ENCODE data around the gene OCRL. TPM values are rescaled to one million over a fixed set of nuclear protein-coding genes. Genes with fewer than 3 reads are reported as not detected.

The OCRL gene
- total RNA-seq, 1 experiment from 2014 or later = 53.7 TPM

- Histone ChIP-seq H3K27ac (ENCODE audit: low read length) (no peak overlapping the region), H3K36me3 (ENCODE audit: control insufficient read depth, insufficient read depth, low read length) (no peaks in the 10 kb centered on the region), H3K4me1 (ENCODE audit: control insufficient read depth, insufficient read depth, low read length) (no peaks in the 10 kb centered on the region), H3K27me3 (ENCODE audit: control insufficient read depth, insufficient read depth, low read length) (no peaks in the 10 kb centered on the region), H3K9me3 (ENCODE audit: control insufficient read depth, insufficient read depth, low read depth, low read length) (no peaks in the 10 kb centered on the region), H3K4me3 (ENCODE audit: low read depth in 2 of 2, low read length in 2 of 2) (no peak overlapping the region)
- in situ Hi-C loops (cut with HindIII; ENCODE audit: low pct_unique_long_range_greater_than_20kb, low sequenced_read_pairs) (no loop called here), intact Hi-C loops (cut with micrococcal nuclease; ENCODE audit: unreplicated experiment) (no loop called here)
- TF ChIP-seq, protein P1, sequence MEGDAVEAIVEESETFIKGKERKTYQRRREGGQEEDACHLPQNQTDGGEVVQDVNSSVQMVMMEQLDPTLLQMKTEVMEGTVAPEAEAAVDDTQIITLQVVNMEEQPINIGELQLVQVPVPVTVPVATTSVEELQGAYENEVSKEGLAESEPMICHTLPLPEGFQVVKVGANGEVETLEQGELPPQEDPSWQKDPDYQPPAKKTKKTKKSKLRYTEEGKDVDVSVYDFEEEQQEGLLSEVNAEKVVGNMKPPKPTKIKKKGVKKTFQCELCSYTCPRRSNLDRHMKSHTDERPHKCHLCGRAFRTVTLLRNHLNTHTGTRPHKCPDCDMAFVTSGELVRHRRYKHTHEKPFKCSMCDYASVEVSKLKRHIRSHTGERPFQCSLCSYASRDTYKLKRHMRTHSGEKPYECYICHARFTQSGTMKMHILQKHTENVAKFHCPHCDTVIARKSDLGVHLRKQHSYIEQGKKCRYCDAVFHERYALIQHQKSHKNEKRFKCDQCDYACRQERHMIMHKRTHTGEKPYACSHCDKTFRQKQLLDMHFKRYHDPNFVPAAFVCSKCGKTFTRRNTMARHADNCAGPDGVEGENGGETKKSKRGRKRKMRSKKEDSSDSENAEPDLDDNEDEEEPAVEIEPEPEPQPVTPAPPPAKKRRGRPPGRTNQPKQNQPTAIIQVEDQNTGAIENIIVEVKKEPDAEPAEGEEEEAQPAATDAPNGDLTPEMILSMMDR (IDR thresholded peaks at IDR 0.05) = no peak
- TF ChIP-seq TCF7L2 (IDR thresholded peaks at IDR 0.05; ENCODE audit: low read depth, low read length) = no peak
- ChIA-PET POLR2A (no interaction called here), CTCF (no interaction called here)
- DNase-seq (ENCODE audit: low read depth, low spot score) (no peak), ATAC-seq (no peak)
- BruUV-seq (replicated peaks) = no TSS peak
Observed at GRCh38 chrX:129634541-129634940, 94.5 kb downstream of the OCRL start.

GRCh38 chrX:129636175-129636681 is 96.2 kb downstream of the OCRL start:
- Histone ChIP-seq H3K27ac (ENCODE audit: low read length) (no peak overlapping the region), H3K4me1 (ENCODE audit: control insufficient read depth, insufficient read depth, low read length) (no peaks in the 10 kb centered on the region), H3K36me3 (ENCODE audit: control insufficient read depth, insufficient read depth, low read length) (no peaks in the 10 kb centered on the region), H3K9me3 (ENCODE audit: control insufficient read depth, insufficient read depth, low read depth, low read length) (no peaks in the 10 kb centered on the region), H3K27me3 (ENCODE audit: control insufficient read depth, insufficient read depth, low read length) (no peaks in the 10 kb centered on the region), H3K4me3 (ENCODE audit: low read depth in 2 of 2, low read length in 2 of 2) (no peak overlapping the region)
- ChIA-PET POLR2A (interaction anchor here (0.7 kb wide), 1 partner anchor 40 kb away, joined by 9 read pairs; no protein-coding TSS in a partner anchor), CTCF (interaction anchor here (0.6 to 1.6 kb wide), 6 partner anchors 41 to 161 kb away, joined by 3 to 8 read pairs (median 4); no protein-coding TSS in a partner anchor)
- TF ChIP-seq POLR2AphosphoS5 (IDR thresholded peaks at IDR 0.05; ENCODE audit: low read depth, low read length) (no peak), SIN3A (IDR thresholded peaks at IDR 0.05; ENCODE audit: borderline replicate concordance, insufficient read depth, low read depth, low read length) (no peak), REST (IDR thresholded peaks at IDR 0.05; ENCODE audit: insufficient read depth in 1 of 2, low read depth in 2 of 2, low read length in 1 of 2) (no peak), TCF7L2 (IDR thresholded peaks at IDR 0.05; ENCODE audit: low read depth, low read length) (no peak)
- TF ChIP-seq, protein P1 (IDR thresholded peaks at IDR 0.05) = no peak
- intact Hi-C loops (cut with micrococcal nuclease; ENCODE audit: unreplicated experiment) (no loop called here), in situ Hi-C loops (cut with HindIII; ENCODE audit: low pct_unique_long_range_greater_than_20kb, low sequenced_read_pairs) (no loop called here)
- no TSS peak for BruUV-seq (replicated peaks)
- no peak for DNase-seq (ENCODE audit: low read depth, low spot score)
- no peak for ATAC-seq

Data from Panc1 (cell line).